Stimulated activated CD8-positive, alpha-beta memory T cell treated with anti-CD3 and anti-CD28 coated beads, Interleukin-7, amount 100 ng/mL, for 1 hour (primary cell): ENCODE measurements around the gene PLET1.

Experiments used
- DNase-seq, 2 donors: peaks; one replicate each; pipeline ENCODE4 v3.0.0-alpha.2; 2020; ENCODE audit warnings: low read depth in 2 of 2

PLET1 gene

DNA sequence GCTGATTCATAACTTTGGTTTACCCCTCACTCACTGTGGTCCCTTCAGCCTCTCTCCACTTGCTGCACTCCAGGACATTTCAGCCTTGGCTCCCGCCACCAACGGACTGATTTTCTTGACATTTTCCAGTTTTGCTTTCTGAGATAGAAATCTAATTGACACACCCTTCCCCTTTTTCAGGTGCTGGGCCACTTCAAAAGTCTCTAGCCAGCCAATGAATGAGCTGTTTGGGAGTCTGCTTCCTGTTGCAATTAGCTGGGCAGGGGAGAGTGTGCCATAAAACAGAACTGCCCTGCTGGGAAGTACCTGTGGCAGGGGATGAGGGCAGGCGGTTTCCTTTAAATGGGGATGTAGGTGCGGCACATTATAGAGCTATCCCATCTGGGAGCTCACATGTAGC is 21.1 kb upstream of the PLET1 start:
- DNase-seq, result no peak

DNA sequence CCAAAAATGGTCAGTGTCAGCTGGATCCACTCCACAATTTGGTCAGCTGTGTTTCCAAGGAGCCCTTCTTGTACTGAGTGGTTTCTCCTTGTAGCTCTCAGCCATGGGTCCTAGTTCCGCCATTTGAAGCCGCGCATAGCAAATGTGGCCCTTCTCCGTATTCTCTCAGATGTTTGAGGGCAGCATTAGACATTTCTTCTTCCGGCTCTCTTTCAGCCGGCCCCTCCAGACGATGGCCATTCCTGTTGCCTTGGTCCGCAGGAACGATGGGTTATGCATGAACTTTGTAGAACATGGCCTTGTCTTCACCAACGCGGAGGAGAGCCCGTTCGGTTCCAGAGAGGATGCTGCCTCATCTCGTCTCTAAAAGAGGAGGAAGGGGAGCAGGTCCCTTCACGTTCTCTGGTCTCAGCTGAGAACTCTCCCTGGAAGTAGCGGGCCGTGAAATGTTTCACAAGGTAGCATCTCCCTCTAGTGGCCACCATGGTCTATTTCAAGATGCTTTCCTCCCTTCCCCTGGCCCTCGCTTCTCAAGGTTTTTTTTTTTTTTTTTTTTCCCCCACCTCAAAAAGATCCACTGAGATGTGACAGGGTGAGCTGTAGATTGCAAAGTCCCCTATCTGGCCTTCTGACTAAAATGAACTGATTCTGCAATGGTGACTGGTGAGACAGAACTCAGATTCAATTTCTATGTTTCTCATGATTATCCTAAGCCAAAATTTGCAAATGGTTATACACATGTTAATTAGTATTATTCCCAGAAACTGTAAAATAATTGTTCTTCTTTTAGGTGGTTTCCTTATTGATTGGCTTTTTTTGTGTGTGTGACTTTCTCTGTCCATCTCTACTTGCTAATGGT is 19.8 kb upstream of the PLET1 start:
- DNase-seq, result peak in 1 of 2 donors; percentile 31

DNA sequence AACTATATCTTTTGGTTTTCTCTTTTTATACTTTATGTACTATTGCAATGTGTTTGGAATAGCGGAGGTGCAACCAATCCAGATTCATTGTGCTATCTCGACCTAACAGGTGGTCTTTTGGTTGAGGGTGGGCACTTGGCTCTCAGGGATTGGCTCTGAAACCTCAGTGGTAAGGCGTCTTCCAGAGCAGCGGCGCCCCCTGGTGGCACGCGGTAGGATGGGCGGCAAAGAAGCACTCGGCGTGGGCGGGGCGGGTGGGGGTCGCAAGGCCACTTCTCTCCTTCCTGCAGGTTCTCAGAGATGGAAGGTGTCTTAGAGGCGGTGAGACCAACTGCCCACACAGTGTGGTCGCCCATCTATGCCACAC is 19.2 kb upstream of the PLET1 start:
- DNase-seq, result peak; percentile 50 to 70

DNA sequence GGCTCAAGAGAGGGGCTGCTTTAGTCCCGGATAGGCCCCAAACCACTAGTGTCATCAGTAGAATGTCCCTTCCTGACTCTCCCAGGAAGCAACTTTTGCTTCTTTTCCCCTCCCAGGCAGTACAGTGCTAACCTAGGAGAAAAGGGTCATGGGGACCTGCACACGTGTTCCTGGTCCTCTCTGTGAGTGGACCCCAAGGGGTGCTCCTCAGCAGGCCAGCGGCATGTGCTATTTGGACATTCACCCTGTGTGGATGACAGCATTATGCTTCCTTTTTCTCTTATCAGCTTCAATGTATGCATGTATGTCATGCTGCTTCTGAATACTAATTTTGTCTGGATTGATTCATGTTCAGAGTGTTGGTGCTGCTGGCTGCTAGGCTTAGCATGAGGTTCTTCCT is 18.1 kb upstream of the PLET1 start:
- no peak for DNase-seq

DNA sequence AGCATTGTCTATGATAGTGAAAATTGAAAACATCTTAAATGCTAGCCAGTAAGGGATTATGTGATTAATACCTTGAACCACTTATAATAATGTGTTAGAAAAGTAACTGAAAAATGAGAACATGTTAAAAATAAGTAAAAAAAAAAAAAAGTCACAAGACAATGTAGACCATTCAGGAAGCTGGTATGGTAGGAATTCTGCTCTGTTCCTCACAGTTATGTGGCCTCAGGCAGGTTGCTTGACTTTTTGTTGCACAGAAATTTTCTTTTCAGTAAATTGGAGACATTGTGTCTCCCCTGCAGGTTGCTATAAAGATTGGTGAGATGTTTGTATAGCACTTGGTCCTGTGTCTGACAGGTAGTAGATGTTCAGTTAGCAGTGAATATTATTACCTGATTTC is 17.3 kb upstream of the PLET1 start:
- DNase-seq, result no peak

DNA sequence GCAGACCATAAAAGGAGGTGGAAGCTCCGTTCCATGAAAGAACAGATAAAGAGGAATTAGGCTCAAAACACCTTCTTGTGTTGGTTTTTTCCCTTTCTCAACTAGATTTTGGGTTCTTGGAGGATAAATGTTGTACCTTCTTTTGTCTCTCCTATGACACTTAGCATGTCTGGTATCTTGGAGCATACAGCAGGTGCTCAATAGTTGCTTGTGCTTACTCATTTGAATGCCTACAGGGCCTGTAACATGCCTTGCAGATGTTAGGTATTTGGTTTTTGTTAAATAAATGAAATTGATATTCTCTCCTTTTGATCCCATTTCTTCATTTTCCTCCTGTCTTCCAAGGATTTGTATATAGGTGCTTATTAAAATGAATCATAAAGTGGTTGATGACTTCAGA is 16.4 kb upstream of the PLET1 start:
- no peak for DNase-seq

DNA sequence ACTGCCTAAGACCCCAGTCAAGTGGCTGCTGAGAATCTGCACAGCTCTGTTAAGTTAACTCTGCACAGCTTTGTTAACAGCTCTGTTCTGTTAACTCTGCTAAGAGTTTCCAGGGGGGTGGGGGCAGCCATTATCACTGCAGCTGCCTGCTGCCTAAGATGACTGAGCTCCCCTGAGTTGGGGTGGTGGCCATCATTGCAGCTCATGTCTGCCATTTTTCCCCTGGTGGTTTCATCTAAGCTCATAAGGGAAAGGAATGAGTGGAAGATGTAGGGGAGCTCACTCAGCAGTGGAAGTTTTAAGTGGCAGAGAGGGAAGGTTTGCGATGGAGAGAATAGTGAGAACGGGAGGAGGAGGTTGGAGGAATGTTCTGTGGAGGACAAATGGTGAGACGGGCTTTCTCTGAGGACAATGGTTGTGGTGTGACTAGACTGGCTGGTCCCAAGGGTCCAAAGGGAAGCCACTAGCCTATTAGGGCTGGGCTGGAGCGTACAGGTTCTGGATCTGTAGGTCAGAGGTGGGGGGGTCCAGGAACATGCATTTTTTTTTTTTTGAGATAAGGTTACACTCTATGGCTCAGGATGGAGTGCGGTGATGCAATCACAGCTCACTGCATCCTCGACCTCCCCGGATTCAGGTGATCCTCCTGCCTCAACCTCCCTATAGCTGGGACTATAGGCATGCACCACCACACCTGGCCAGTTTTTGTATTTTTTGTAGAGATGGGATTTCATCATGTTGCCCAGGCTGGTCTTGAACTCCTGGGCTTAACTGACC is 13.5 kb upstream of the PLET1 start:
- DNase-seq, result no peak

DNA sequence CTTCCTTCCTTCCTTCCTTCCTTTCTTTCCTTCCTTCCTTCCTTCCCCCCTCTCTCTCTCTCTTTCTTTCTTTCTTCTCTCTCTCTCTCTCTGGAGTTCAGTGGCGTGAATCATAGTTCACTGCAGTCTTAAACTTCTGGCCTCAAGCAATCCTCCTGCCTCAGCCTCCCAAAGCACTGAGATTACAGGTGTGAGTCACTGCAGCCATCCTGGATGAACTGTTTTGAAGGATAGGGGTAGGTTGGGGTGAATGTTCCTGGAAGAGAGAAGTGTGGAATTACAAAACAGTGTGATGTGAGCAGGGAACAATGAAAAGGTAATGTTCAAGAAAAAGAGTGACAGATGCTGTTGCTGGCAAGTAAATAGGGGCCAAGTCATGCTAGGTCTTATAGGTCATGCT is 12.4 kb upstream of the PLET1 start:
- DNase-seq, result no peak

DNA sequence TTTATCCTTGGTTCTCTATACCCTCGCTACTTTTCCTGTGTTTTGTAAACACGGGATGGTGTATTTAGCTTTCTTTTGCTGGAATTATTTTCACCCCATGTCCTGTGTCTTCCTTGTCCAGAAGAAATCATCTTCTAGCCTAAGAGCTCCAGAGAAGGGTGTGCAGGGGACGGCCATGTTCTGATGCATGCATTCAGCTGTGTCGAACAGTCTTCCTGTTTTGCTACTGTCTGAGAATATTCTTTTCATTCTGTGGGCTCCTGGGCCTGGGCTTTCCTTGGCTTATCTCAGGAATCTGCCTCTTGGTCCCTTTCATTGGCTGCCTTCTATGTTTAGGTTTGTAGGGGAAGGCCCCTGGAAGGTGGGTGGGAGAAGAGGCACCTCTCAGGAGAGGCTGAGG is 10.6 kb upstream of the PLET1 start:
- no peak for DNase-seq

DNA sequence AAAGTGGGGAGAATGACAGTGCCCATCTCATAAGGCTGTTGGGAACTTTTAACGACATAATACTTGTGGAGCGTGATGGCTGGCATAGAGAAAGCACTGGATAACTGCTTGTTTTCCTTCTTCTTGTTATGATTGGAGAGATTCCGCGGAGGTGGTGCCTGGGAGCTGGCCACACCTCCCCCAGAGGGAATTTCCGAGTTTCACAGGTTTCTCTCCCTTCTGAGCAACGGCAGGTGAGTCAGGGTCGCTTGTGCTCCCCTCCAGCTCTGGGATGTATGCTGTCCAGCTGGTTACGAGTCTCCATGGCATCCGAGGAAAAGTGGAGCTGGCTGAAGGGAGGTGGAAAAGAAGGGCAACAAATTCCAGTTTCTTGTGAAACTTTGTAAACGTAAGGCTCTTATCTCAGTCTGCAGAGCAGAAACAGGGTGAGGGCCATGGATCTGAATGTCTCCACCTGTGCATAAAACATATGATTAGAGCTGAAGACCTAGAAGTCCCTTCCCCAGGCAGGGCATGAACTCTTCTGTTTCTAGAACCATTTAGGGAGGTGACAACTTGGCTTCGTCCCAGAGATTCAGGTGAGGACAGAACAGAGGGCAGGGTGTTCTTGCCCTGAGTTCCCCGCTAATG is 10.0 kb upstream of the PLET1 start:
- DNase-seq, result no peak

DNA sequence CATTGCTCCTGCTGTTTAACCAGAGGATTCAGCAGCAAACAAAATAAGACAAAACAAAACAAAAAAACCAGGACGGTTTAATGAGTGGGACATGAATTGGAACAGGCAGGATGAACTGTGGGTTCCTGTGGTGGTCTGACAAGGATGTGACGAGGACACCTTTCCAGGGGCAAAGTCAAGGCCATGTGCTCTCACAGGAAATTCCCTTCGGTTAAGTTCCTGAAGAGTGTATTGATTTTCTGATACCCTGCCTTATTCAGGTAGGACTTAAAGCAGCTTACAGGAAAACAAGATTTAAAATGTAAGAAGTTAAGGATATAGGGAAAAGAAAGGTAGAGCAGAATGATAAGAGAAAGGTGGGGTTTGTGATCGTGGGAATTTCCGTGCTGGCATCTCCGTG is 8.5 kb upstream of the PLET1 start:
- DNase-seq, result no peak

DNA sequence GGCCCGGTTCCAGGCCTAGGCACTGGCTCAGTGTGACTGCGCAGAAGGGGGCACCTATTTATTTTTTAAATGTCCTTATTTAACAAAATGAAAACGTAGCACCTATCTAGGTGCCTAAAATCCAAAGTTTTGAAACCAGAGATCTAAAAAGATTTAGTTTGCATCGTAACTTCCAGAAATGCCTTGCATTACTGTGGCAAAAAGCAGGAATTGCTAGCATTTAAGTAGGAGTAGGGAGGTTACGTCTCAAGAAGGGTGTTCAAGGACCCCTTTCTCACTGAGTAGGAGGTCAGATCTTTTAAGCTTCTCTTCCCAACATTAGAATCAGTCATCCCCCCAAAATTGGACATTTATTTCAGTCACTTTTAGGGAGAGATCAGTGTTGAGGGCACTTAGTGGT is 7.7 kb upstream of the PLET1 start:
- DNase-seq, result no peak

DNA sequence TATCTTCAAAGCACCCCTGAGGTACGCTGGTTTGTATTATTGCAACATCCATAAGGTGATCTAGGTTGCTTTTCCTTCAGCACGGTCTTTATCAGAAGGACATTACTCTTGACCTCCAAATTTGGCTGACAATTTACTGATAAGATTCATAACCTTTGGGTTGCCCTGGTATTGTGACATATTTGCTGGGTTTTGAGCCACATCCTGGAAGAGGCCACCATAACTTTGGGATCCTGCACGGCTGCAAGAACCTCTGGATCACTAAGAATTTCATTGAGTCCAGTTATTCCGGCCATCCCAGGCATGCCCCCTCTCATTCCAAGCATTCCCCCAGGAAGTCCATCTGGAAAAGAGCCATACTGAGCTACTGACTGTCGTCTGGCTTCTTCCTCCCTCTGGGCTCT is 6.5 kb upstream of the PLET1 start:
- no peak for DNase-seq

DNA sequence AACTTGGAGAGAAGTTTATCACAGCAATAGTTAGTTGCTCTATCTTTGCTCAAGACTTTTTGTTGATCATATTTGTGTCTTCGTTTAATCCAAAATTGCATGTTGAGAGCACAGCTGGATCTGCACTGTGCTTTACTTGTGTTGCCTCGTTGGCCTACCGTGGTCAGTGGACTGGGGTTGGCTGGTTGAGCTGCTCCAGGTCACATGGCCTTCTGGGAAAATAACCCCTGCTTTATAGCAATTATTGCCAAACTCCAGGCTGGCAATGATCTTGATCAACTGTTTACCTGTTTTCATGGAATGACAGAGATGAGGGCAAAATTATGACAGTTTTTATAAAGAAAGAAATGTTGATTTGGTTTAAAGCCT is 5.7 kb upstream of the PLET1 start:
- no peak for DNase-seq

DNA sequence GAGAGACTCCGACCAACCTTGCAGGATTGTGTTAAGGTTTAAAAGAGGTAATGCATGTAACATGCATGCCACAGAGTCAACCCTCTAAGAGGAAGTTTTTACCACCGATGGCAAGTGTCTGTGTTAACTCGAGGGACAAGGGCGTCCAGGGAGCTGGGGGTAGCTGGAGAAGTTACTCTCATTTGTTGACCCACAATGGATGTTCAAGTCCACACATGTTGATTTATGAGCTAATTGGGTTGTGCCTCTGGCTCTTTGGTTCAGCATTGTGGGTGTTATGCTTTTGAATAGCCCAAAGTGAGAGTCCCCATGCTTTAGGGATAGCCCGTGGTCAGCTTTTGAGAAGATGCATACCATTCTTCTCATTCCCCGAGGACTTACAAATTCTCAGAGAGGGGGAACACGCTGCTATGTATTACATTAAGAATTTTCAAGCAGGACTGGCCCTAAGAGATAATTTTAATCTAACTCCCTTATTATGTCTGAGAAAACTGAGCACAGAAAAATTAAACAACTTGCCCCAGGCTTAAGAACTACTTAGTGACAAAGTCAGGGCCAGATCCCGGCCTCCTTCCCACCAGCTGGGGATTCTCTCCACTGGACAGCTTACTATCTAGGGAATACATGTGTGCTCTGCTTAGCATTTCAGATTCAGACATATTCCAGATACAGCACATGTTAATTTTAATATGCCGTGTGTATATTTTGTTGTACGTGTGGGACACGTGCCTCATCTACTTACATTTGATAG is 5.2 kb upstream of the PLET1 start:
- DNase-seq, result no peak

DNA sequence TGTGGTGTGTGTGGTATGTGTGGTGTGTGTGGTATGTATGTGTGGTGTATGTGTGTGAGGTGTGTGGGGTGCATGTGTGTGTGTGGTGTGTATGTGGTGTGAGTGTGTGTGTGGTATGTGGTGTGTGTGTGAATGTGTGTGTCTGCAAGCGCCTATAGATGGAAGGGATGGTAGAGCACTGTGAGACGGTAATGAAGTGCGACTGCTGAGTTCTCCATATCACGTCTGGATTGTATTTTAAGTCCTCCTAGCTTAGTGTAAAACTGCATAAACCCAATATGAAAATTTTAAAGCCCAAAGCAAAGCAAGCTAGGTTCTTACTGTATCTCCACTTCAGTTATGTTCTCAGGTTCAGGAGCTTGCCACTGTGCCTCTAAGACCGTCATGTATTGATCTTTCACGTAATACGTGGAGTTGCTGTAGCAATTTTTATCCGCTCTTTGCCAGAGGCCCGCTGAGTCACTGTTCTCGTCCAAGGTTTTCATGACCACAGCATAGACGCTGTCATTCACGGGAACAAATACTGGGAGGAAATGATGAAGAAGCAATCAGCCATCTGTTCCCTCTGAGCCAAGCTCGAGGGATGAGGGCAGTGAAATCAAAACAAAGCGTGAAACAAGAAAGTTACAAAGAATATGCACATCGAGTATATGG is 5.5 kb downstream of the PLET1 start:
- DNase-seq, result no peak

DNA sequence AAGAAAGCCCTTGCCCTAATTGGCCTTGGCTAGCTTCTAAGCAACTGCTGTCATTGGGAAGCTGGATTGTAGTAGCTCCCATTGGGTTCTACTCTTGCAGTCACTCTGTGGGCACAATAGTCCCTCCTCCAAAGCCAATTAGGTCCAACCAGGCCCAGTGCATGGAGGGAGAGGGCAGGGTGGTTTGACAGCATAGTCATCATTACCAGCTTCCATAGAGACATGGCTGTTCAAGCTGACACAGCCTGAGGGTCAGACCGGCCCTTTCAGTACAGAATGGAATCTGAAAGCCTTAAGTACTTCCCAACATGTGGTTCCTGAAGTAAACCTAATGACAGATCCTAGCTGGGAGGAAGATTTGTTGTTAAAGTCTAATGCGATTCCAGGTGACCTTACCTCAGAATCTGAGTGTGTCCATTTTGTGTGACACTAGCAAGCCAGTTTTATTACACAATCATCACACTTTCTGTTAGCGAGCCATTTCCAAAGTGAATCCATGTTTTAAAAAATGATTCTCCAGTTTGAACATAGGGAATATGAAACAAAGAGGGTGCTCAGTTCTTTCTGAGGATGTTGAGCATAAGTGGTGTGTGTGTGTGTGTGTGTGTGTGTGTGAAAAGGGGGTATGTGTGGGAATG is 6.9 kb downstream of the PLET1 start:
- no peak for DNase-seq

DNA sequence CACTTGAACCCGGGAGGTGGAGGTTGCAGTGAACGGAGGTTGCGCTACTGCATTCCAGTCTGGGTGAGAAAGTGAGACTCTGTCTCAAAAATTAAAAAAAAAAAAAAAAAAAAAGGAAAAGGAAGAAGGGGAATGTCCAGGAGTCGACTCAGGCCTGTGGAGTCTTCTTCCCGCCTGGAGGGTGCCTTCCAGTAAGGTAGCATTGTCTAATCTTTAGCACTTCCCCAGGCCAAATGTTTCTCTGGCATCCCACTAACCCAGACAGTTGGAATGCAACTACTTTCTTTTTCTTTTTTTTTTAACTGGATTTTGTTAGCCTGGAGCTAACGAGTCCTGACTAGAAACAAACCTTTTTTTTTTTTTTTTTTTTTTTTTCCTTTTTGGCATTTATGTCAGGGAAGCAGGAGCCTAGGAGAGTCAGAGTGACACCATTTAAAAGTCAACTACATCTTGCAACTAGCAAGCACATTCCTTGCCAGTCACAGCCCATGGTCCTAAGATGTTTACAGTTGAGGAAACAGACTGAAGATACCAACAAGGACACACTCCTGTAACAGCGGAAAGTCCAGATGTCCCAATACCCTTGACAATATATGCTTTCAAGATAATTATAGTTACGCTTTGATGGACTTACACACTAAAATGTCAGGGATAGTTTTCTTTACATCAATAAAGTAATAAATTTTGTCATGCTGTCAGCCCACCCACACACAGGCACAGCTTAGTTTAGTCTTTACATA is 10.6 kb downstream of the PLET1 start:
- DNase-seq, result no peak

DNA sequence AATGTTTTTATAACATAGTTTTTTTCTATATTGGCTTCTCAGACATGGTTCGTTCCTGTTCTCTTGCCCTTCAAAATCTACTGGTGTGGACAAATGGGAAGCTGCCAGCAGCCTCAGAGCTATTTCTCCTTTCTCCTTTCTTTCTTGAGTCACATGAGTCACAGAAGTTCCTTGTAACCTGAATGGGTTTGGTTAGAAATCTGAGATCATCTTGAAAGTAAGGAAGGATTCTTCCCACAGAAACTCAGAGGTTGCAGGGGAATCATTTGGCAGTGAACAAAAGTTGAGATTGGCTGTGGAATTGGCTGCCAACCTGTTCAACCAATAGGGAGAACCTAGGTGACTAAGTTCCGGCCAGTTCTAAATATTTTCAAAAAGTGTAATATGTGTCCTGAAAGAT is 12.5 kb downstream of the PLET1 start:
- no peak for DNase-seq

DNA sequence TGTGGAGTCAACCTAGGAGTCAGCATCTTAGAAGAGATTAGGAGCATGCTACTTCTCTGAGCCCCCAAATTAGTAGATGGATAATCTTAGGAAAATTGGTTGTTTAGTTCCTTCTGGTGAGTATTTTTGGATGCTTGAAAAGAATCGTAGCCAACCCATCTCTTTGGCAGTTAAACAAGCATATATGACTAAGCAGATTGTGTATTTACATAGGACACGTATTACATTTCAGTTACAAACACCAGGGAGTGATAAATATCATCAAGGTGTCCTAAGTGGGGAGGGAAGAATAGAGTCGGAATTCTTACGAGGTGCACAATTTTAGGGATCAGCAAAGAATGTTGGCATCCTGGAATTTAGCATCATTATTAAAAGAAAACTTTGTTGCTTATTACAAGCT is 13.5 kb downstream of the PLET1 start:
- DNase-seq, result no peak

DNA sequence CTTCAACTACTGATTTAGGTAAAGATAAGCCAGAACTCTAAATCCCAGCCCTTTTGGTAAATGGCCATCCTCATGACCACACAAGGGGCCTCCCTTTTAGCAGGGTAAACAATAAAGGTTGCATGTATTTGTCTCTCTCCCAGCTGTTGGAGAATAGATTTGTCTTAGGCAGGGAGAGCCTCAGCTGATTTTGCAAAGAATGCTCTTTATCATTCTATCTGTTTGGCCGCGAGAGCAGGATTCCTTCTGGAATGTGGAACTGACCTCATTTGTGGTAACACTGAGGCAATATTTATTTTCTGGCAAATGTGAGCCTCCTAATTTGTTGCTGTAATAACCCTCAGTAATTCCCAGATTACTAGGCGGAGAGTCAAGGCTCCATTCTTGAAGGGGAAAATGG is 19.2 kb downstream of the PLET1 start:
- no peak for DNase-seq
